GM18868 (cell line): ENCODE results near the gene OR51A7.
"Not testable (repeated sequence)": the region's sequence is repeated elsewhere in the genome, so short reads cannot be mapped to it uniquely, and the experiment has no call there.

Experiments used
- ATAC-seq: cut with Tn5 transposase; IDR thresholded peaks from one replicate; pipeline ENCODE4 v1.9.1; 2021; ENCODE audit warnings: mild to moderate bottlenecking, moderate library complexity; ENCODE audit not compliant: unreplicated experiment

The OR51A7 gene, protein sequence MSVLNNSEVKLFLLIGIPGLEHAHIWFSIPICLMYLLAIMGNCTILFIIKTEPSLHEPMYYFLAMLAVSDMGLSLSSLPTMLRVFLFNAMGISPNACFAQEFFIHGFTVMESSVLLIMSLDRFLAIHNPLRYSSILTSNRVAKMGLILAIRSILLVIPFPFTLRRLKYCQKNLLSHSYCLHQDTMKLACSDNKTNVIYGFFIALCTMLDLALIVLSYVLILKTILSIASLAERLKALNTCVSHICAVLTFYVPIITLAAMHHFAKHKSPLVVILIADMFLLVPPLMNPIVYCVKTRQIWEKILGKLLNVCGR

GRCh38 chr11:4903484-4903883, at the start of gene OR51A7:
OR51A7 (plus strand) TSS chr11:4903783; CDS start chr11:4907370, 3,587 bp downstream.
- no peak for ATAC-seq

GRCh38 chr11:4854286-4854685, 49.3 kb upstream of the OR51A7 start:
- ATAC-seq: not testable (repeated sequence)

DNA sequence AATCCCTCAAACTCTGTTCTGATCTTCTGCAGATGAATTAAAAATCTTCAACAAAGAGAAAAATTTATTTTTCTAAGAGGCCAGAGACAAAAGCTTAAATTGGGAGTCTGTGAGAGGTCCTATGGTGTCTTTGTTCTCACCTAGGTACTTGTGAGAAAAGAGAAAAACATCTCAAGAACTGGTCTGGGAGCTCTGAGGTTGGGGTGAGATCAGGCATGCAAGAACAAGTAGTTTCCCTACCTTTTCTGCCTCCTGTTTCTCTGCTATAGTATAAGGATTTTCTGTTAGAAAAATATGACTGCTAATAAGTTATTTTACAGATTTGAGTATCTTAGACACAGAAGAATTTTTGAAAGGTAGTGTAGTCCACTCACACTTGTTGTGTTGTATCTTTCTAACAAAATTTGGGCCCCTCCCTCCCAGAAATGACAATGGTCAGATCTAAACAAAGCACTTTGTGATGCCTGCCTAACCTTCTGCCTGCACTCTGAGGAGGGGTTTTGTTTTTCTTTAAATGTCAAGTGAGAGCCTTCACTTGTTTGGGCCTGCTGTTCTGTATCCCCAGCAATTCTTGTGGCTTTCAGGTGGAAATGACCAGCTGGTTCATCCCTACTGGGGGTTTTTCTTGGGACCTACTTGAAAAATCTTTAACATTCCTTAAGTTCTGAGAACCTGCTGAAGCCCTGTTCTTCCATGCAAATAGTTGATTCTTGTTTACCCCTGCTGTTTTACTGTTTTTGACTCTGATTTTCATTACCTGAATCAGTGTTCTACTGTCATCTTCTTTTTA, 40.9 kb upstream of the OR51A7 start:
- no peak for ATAC-seq

DNA sequence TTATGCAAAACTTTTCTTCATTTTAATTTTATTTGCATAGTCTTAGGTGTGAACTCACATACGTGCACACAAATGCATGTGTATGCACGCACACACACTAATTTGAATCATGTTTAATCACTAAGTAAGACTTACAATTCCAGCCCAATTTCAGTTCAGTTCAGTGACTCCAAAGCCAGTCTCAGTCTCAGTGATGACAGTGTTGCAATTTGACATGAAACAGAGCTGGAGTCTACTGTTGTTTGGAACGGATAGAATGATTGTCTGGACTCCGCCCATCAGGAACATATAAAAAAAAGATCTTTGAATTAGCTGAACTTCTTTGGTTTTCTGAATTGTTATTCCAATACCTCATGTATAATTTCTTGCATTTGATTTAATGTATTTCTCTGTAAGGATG, 39.7 kb upstream of the OR51A7 start:
- ATAC-seq: no peak

GRCh38 chr11:4865855-4866254, 37.7 kb upstream of the OR51A7 start:
- no peak for ATAC-seq

- ATAC-seq: no peak
These were observed 22.4 kb upstream of the OR51A7 start for GRCh38 chr11:4881188-4881587.

DNA sequence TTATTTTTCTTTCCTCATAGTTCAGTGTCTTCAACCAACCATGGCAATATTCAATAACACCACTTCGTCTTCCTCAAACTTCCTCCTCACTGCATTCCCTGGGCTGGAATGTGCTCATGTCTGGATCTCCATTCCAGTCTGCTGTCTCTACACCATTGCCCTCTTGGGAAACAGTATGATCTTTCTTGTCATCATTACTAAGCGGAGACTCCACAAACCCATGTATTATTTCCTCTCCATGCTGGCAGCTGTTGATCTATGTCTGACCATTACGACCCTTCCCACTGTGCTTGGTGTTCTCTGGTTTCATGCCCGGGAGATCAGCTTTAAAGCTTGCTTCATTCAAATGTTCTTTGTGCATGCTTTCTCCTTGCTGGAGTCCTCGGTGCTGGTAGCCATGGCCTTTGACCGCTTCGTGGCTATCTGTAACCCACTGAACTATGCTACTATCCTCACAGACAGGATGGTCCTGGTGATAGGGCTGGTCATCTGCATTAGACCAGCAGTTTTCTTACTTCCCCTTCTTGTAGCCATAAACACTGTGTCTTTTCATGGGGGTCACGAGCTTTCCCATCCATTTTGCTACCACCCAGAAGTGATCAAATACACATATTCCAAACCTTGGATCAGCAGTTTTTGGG, 21.6 kb upstream of the OR51A7 start, which contains the start of gene OR51T1:
Gene OR51T1, plus strand, starts transcription at position 41 of the 641 bp plus-strand sequence. Its CDS starts 0 bp downstream, at position 41.
- no peak for ATAC-seq

GRCh38 chr11:4882543-4882942, 21.0 kb upstream of the OR51A7 start:
- ATAC-seq: no peak

- no peak for ATAC-seq
These were observed 19.2 kb upstream of the OR51A7 start for GRCh38 chr11:4884361-4884760.

DNA sequence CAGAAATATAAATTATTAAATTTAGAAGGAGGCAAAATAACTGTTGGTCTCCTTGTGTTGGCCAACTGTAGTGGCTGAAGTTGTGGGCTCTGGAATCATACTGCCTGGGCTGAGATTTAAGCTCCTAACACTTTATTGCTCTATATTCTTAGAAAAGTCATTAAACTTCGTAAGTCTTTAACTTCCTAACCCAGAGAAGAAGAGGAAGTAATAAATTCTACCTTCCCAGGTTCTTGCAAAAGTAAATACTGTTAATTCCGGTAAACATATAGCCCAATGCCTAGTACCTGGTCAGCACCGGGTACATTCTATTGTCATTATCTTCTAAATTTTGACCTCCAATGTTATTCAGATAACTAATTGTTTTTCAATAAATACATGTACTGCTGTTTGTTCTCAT, 17.4 kb upstream of the OR51A7 start:
- no peak for ATAC-seq

- no peak for ATAC-seq
These were observed 16.0 kb upstream of the OR51A7 start for GRCh38 chr11:4887591-4887990.

DNA sequence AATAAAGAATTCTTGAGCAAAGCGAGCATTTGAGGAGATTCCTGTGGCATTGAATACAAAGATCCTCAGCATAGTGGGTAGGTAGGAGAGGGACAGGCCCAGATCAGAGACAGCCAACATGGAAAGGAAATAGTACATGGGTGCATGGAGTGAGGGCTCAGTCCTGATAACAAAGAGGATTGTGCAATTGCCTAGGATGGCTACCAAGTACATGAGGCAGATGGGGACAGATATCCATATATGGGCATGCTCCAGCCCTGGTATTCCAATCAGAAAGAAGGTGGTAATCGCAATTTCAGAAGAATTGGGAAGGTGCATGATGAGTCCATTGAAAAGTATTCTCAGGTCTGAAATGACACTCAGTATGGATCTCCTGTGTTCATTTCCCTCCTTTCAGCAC, 13.3 kb upstream of the OR51A7 start:
- no peak for ATAC-seq

DNA sequence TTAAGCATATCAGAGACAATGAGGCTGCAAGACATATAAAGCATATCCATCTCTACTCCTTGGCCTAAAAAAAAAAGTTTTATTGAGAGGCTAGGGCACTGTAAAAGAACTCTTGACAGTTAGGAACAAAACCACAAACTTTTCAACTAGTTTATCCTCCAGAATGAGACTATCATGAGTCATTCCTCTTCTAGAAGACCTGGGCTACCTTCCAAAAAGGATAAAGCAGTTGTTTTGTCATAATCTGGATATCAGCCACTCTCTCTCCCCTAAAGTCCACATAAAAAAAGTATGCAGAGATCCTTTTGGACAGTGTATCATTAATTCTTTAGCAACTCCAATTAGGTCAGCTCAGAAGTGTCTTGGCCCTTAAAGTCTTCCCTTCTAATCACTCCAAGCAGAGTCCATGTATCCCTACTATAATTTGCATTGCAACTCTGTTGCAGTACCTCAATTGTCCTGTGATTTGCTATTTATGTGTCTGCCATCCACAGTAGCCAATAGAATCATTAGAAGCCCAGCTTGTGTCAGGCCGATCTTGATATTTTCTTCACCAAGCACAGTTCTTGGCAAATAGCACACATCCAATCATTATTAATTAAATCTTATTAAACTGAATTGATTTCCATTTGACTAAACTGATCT, 11.5 kb upstream of the OR51A7 start:
- ATAC-seq: no peak

DNA sequence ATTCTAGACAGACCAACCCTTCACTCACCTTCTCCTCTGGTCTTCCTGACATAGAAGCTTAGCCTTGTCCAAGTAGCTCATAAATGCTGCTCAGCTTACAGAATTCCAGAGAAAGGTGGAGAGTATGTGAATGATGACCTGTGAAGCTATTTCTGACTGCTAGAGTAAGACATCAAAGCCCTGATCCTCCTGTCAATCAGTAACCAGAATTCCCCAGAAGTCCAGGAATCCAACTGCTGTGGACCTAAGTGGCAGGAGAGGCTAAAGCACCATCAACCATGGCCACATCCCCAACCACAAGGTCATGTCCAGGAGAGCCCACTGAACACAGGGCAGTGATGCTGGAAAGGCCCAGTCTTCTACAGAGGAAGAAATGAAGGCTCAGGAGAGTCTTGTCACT, 13.0 kb downstream of the OR51A7 start:
- no peak for ATAC-seq

GRCh38 chr11:4919250-4919649, 15.7 kb downstream of the OR51A7 start, which contains the start of gene OR51G2:
OR51G2 (minus strand) TSS chr11:4919350; CDS start chr11:4915663, 3,687 bp downstream.
- ATAC-seq: no peak

DNA sequence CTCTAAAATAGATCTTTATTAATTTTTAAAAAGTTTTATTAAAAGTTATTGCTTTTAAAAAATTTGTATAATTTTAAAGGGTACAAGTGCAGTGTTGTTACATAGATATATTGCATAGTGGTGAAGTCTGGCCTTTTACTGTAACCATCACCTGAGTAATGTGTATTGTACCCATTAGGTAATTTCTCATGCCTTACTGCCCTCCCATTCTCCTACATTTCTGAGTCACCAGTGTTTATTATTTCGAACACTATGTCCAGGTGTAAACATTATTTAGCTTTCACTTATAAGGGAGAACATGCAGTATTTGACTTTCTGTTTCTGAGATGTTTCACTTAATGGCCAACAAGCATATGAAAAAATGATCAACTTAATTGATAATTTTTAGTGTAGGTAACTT, 18.2 kb downstream of the OR51A7 start:
- ATAC-seq: no peak

DNA sequence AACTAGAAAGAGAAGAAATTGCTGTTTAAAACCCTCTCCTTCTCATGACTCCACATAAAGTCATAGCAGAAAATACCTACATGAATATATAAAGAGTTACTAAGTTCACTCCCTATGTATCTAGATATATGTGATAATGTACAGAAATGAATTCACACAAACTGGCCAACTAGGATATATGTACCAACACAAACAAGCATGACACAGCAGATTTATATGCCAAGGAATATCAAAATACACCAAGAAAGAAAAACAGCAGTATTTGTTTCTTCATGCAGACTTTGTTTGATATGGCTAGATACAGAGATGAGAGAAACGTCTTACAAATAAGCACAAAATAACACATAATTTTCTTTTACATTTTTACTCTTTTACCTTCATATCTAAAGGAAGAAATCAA, 18.7 kb downstream of the OR51A7 start:
- ATAC-seq: no peak

DNA sequence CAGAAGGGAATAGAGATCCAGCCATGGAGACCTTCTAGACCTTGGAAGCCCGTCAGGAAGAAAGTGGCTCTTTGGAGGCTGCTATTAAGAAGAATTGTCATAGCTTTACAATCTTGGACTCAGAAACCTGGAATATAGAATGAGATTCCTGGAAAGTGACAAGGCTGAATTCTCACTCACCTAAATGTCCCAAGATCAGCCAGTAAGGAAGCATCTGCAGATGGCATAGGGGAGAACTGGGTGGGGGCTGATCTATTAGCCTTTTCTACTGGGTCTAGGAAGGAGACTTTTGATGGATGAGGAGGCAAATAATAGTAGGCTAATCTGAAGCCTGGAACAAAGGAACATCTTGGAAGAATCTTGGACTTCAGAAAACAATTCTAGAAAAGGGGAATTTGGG, 20.7 kb downstream of the OR51A7 start, which contains the start of gene OR51G1:
Gene OR51G1, minus strand, starts transcription at position 101 of the 400 bp plus-strand sequence. Its CDS starts 0 bp downstream, at position 101.
- ATAC-seq: no peak

DNA sequence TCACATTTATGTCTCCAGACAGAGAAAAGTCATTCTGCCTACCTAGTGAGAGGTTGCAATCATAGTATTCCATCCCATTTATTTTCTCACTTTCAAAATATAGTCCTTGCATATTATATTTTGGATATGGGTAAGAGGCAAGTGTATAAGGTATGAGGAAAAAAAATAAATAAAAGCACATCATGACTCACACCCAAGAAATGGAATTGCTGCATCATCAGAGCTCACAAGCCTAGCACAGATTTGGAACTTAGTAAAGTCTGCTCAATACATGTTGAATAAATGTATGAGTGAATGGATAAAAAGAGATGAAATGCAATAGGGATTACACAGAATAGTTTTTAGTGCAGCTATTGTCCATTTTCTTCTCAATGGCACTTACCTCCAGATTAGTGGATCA, 23.0 kb downstream of the OR51A7 start:
- no peak for ATAC-seq

- ATAC-seq: no peak
These were observed 29.2 kb downstream of the OR51A7 start for GRCh38 chr11:4932751-4933150.

DNA sequence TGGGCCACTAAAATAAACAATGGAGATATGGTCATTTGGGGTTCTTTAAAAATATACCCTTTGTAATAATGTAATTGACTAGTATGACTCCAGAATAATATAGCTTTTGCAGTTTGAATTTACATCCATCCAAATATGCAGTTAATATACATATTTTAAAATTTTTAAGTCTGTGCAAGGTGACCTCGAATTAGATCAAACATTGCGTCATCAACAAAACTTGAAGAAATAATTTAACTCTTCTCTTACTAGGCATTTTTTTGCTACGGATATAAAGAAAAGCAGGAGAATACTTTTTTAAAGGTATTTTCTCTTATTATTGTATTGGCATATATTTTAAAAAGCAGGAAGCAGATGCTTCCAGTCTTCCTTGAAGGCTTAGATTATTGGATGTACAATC, 33.2 kb downstream of the OR51A7 start:
- ATAC-seq: no peak
